ENCODE measurements around the gene SLC1A1.

The SLC1A1 gene

GRCh38 chr9:4489919-4490704, at the start of gene SLC1A1:
SLC1A1 (plus strand) TSS chr9:4490468; CDS start chr9:4490680, 212 bp downstream.
- peak; percentile 1 for DNase-seq

GRCh38 chr9:4442806-4443205, 47.5 kb upstream of the SLC1A1 start:
- no peak for DNase-seq

- DNase-seq: no peak
Observed at GRCh38 chr9:4443439-4443838, 46.8 kb upstream of the SLC1A1 start.

GRCh38 chr9:4461437-4461836, 28.8 kb upstream of the SLC1A1 start:
- DNase-seq: no peak

- no peak for DNase-seq
Observed at GRCh38 chr9:4463824-4464223, 26.4 kb upstream of the SLC1A1 start.

GRCh38 chr9:4464911-4465513, 25.3 kb upstream of the SLC1A1 start:
- DNase-seq: no peak

- DNase-seq: no peak
Observed at GRCh38 chr9:4465910-4466309, 24.4 kb upstream of the SLC1A1 start.

- no peak for DNase-seq
Observed at GRCh38 chr9:4475301-4475700, 15.0 kb upstream of the SLC1A1 start.

GRCh38 chr9:4486176-4486575, 4.1 kb upstream of the SLC1A1 start:
- DNase-seq: no peak

GRCh38 chr9:4489562-4489918, 728 bp upstream of the SLC1A1 start:
- DNase-seq: no peak

GRCh38 chr9:4490705-4491625, 697 bp downstream of the SLC1A1 start:
- DNase-seq: no peak

GRCh38 chr9:4491626-4491975, 1.3 kb downstream of the SLC1A1 start:
- no peak for DNase-seq

GRCh38 chr9:4494332-4494731, 4.1 kb downstream of the SLC1A1 start:
- DNase-seq: no peak

- no peak for DNase-seq
Observed at GRCh38 chr9:4494806-4495205, 4.5 kb downstream of the SLC1A1 start.

GRCh38 chr9:4495537-4495936, 5.3 kb downstream of the SLC1A1 start:
- no peak for DNase-seq

- no peak for DNase-seq
Observed at GRCh38 chr9:4496497-4496896, 6.2 kb downstream of the SLC1A1 start.

- DNase-seq: no peak
Observed at GRCh38 chr9:4497395-4497794, 7.1 kb downstream of the SLC1A1 start.

GRCh38 chr9:4497855-4498254, 7.6 kb downstream of the SLC1A1 start:
- DNase-seq: no peak

GRCh38 chr9:4499917-4500316, 9.6 kb downstream of the SLC1A1 start:
- DNase-seq: no peak

GRCh38 chr9:4501147-4501507, 10.9 kb downstream of the SLC1A1 start:
- no peak for DNase-seq

- no peak for DNase-seq
Observed at GRCh38 chr9:4502444-4502843, 12.2 kb downstream of the SLC1A1 start.

- no peak for DNase-seq
Observed at GRCh38 chr9:4503103-4503502, 12.8 kb downstream of the SLC1A1 start.

- no peak for DNase-seq
Observed at GRCh38 chr9:4504250-4504649, 14.0 kb downstream of the SLC1A1 start.

- no peak for DNase-seq
Observed at GRCh38 chr9:4506490-4506889, 16.2 kb downstream of the SLC1A1 start.
